Measurements from ENCODE around the gene CACNA1C.
A peak's percentile ranks its signal among the peaks of the same experiment; 100 is the strongest.
"Not testable (repeated sequence)": the region's sequence is repeated elsewhere in the genome, so short reads cannot be mapped to it uniquely, and the experiment has no call there.

Gene CACNA1C

DNA sequence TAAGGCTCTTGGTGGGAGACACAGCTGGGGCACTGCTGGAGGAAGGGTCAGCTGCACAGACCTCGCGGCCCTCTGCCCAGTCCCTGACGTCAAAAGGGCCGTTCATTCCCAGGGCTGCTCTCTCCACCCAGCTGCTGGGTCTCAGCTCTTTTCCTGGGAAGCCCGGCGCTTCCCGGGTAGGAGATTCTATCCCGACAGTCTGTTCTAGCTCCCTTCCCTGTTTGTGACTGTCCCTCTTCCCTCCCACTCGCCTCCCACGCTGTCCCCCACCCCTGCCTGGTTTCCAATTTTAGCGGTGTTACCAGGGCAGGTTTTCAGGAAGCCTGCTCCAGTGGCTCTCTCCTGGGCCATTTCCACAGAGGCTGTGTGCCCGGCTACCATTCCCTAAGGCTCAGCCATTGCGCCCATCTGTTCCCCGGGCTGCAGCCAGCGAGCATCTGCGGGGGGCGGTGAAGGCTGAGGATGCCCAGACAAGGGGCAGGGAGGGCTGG, 186.6 kb downstream of the CACNA1C start:
- no peak for DNase-seq

DNA sequence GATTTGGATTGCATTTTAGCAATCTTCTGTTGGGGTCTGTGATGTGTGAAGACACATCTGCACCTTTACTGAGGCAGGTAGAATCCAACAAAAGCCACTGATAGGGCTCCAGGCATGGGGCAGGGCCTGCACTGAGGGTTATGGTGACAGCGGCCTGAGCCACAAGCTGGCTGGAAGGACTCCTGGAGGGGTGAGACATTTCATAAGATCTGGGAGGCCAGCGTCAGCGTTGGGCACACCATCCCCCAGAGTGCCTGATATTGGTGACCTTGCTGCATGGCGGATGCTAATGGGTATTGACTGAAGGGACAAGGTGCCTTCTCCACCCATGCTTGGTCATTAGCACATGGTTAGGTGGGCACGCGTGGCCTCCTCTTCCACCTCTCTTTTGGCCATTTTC, 187.6 kb downstream of the CACNA1C start:
- no peak for DNase-seq

DNA sequence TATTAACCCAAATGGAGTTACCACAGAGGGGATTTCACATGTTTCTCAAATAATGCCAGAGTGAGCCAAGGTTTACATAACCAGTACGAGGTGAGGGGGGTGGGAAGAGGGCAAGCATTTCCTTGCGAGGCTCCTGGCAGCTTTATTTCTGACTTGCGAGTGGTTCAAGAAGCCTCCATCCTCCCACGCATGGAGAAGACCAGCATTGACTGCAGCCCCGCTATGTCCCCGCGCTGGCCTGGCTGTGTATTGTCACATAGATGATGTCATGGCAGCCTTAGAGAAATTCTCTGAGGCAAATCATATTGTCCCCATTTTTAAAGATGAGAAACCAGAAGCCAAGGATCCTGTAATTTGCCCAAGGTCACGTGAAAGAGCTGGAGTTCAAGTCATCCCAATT, 188.2 kb downstream of the CACNA1C start:
- no peak for DNase-seq

DNA sequence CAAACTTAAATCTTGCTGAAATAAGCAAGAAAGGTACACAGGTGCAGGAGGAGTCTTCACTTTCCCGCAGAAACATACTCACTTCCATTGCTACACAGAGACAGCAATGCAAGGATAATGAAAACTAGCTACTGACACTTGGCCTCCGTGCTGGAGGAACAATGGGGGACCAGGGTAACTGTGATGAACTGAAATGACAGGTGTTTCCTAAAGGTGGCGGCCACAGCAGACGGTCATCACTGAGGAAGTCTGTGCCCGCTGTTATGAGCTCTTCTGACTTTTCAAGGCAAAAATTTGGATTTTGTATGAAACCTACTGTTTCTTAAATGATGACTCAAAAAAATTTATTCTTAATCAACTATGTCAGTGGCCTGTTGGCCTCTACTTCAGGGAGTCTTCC, 189.4 kb downstream of the CACNA1C start:
- no peak for DNase-seq

DNA sequence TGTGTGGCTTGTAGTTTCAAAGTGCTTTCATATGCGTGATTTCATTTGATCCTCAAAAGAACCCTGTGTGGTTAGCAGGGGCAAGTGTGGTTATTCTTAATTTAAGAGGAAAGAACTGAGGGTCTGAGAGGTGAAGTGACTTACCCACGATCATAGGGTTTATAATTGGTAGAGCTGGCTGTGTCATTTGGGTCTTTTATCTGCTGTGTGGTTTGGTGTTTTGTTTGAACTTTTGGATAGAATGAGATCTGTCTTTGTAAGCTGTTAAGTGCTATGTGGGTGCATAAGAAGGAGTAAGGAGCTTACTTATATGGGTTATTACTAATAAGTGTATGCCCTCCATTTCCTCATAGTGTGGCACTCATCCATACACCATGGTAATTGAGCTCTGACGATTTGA, 190.0 kb downstream of the CACNA1C start:
- DNase-seq, result no peak

DNA sequence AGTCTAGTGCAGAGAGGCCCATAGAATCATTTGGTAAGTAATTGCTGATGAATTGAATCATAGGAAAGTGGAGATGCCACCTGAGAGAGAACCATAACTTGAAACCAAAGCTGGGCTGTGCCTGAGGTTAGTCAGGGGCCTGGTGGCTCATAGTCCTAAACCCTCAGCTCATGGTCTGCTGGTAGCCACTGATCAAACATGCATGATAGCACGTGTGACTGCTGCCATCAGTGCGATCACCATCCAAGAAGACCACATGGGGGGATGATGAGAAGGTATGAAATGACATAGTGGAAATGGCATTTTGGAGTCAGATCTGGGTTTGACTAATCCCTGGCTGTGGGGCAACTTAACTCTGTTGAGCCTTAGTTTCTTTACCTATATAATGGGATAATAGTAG, 190.5 kb downstream of the CACNA1C start:
- no peak for DNase-seq

DNA sequence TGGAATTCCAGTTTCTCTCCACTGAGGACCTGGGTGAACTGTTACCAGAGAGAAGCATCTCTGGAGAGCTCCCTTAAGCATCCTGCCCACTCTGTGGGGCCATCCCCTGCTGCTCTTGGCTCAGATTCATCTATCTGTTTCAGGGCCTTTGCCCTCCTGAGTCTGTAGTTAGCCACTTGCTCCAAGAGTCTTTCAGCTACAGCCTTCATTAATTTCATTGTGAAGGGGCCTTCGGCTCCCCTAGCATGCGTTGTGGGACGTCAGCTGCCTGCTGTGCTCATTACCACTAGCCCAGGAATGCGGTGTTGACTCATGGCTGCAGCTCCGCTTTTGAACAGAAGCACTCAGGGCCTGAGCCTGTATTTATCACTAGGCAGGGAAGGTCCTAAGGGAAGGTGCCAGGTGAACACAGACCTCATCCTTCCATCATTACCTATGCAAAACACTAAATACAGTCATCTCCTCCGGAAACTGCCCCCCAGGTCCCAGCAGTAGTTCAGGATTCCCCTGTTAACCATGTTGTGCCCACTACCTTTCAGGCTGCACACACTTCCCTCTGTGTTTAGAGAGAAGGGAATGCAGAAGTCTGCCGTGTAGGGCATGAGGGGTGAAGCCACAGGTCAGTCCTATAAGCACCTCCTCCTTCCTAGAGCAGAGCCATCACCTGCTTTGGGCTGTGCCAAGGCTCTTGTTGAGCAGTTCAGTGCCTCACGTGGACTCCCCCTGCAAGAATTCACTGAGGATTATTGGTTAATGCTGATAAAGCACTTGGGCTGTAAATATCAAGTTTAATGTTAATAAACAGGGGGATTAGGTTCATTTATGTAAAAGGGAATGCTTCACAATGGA, 191.4 kb downstream of the CACNA1C start:
- DNase-seq, result no peak

DNA sequence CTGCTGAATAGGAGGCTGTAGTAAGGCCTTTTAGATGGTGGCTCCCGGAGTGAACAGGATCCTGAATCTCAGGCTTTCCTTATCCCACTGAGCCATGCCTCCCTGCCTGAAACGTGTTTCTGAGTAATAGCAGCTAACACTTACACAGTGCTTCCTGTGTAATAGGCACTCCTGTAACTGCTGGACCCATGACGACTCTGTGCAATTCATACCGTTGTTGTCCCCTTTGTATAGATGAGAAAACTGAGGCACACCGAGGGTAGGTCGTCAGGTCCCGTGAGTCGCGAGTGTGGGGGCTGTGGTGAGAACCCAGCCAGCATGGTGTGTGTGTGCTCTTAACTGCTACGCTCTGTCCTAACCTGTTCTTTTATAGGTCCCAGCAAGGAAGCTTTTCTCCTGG, 193.6 kb downstream of the CACNA1C start:
- no peak for DNase-seq

DNA sequence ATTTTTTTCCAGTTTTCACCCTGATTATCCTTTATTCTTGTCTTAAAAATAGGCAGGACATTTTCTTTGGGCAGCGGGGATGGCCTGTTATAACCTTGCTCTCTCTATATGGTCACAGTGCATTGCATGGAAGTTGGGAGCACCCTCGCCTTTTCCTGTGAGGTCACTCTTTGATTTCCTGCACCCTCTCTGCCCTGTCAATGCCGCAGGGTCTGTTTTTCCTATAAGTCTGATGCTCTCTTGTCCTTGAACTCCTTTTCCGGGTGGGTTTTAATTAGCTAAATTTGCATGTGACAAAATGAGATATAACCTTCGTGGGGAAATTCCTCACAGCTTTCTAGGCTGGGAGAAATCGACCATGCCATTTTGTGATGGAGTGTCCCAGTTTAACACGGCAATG, 194.3 kb downstream of the CACNA1C start:
- DNase-seq, result no peak

DNA sequence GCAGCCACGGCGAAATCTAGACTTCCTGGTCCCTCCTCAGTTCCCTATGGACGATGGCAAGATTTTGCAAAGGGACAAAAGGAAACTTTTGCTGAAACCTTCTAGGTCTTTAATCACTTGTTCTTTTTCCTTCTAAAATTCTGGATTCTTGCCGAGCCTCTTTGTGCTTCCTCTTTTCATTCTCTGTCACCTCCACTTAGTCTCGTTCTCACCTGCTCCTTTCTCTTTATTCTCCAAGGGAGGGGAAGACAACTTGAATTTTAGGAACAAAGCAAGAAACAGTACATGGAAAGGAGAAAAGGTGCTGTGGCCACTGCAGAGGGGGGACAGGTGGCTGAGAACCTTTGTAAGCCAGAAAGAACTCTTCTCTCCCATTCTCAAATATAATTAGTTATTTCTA, 194.8 kb downstream of the CACNA1C start:
- no peak for DNase-seq

DNA sequence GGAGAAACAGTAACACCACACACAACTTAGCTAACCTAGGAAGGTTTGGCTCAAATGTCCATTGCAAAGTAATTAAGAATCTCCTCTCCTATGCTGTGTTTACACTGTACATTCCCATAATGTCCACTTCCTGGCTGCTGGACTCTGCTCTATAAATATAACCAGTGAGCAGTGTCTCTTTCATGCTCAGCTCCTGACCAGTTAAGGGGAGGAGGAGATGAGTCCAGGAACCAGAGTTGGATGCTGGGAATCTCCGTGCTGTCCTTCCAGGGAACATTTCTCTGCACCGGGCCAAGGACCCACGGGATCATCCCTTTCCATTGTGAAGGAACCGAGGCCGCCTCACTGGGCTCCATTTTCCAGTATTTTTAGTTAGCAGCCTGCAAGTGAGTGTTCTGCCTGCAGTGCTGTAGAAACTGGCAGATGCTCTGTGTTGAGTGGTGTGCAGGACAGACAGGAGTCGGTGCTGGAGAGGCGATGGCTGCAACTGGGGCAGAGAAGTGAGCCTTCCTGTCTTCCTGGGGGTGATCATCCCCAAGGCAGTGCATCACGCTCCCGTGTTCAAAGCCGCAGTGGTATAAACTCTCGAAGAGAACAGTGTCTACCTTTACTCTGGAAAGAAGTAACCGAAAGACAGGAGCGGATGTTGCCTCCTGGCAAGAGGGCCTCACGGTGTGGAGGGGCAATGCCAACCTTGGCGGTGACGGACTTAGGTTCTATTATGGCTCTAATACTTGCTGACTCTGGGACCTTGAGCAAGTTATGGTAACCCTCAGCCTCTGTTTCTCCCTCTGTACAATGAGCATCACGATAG, 195.5 kb downstream of the CACNA1C start:
- DNase-seq, result no peak

DNA sequence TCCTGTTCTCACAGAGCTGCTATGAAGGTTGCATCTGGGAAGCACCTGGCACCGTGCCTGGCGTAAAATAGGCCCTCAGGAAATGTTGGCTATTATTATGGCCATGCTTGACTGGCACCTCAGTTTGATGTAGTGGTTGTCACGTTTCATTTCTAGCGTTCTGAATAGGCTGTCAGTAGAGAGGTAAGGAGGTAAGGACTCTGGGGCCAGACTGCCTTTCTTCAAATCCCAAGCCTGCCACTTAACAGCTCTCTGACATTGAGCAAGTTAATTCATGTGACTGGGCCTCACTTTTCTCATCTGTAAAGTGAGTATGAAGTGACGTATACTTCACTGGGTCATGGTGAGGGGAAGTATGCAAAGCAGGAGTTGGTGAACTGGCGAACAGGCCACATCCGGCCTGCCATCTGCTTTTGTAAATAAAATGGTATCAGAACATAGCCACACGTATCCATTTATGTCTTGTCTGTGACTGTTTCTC, 196.2 kb downstream of the CACNA1C start:
- DNase-seq, result peak; percentile 28

DNA sequence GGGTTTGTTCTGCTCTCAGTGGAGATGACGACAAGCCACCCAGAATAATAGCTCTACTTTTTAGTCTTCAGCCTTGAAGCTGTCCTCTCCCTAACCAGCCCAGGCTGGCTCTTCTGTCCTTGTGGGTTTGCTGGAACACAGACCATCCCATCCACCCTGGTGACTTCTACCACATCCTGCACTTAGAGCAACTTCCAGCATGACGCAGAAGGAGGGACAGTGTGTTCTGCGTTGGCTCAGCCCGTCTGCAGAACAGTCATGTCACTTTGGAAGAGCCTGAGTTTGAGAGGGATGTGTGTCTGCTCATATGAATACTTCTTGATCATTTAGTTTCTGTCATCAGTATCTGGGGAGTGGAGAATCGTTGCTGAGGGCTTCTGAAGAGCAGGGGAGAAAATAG, 198.0 kb downstream of the CACNA1C start:
- no peak for DNase-seq

DNA sequence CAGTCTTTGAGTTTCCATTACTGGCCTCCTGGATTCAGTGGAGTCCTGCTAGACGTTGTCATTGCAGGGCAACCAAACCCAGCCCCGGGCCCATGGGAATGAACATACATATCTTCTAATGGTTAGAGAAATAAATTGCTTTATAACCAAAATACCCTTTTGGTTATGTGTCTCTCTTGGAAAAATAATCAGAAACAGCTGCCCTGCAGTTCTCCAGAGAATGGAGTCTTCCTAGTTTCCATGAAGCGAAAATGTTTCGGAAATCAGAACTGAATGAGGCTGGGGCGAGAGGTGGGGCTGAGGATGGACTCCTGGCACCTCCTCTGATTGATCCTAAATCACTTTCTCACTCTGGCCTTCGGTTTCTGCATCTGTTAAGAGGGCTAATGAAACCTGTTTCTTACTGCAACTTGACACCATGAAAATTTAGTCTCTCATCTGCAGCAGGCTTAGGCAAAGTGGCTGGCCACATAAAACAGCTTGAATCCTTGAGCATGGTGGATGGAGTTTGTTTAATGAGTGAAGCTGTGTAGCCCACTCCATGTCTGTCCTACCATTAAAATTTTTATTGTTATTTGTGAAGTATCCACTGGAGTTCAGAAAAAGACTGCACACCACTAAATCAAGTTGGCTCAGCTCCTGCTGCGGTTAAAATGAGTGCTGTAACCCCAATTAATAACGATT, 198.9 kb downstream of the CACNA1C start:
- no peak for DNase-seq

DNA sequence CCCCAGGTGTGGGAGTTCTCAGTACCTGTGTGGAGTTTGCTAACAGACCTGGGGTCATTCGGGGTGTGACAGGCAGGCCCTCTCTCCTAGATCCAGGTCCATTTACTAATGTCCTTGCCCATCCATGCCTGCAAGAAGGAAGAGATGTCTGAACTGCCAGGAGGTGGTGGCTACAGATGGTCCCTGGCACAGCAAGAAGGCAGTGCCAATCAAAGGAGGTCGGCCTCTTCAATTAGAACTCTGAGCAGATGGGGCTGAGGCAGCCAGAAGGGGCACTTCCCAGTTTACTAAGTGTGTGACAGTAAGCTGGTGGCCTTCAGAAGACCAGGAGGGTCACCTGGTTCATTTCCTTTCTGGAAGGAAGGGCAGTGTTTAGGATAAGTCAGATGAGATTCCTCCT, 202.5 kb downstream of the CACNA1C start:
- no peak for DNase-seq

DNA sequence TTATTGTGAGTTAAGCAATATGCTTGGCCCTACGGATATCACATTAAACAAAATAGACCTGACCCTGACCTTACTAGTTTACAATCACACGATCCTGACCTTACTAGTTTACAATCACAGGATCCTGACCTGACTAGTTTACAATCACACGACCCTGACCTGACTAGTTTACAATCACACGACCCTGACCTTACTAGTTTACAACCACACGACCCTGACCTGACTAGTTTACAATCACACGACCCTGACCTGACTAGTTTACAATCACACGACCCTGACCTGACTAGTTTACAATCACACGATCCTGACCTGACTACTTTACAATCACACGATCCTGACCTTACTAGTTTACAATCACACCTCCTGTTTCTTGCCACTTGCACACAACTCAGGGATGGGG, 202.9 kb downstream of the CACNA1C start:
- DNase-seq, result not testable (repeated sequence)

DNA sequence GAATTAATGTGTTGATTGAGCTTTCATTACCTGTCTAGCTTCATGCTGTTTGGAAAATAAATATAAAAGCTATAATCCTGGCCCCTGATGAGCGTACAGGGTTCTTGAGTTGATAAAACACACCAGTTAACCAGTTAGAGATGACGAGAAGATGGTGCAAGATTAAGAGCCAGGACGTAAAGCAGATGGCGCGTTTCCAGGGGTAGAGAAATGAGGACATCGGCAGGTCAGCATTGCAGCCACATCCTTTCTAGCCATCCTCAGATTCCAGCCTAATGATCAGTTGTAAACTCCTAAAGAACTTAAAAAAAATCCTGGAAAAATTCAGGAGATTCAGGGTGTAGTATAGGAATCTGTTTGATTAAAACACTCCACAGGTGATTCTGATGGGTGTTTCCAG, 203.7 kb downstream of the CACNA1C start:
- DNase-seq, result no peak

DNA sequence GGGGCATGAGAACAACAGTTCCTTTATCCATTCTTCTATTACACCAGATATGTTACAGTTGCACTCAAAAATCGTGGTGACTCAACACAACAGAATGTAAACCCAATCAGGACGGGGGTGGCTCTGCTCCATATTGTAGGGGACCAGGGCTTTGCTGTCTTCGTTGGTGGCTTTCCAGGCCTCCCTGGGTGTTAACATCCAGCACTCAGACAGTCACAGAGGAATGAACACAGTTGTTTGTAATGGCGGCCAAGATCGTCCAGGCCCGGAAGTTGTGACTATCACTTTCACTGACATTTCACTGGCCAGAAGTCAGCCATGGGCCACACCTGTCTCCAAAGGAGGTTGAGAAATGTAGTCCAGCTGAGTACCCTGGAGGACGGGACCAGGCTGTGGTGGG, 204.1 kb downstream of the CACNA1C start:
- no peak for DNase-seq

DNA sequence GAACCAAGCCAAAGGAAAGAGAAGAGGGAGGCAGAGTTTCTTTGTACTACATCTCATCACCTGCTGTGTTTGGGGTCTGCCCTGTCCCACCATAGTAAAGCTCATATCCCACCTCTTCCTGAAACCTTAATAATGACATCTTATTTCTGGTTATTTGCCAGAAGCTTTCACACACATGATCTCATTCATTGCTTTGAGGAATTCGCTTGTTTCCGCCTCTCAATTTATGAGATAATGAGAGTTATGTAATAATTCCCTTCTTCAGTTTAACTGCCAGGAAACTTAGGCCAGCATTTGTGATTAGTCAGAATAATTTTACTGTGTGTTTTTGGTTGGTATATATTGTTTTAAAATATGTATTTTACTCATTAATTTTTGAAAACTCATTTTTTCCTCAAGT, 205.2 kb downstream of the CACNA1C start:
- no peak for DNase-seq

DNA sequence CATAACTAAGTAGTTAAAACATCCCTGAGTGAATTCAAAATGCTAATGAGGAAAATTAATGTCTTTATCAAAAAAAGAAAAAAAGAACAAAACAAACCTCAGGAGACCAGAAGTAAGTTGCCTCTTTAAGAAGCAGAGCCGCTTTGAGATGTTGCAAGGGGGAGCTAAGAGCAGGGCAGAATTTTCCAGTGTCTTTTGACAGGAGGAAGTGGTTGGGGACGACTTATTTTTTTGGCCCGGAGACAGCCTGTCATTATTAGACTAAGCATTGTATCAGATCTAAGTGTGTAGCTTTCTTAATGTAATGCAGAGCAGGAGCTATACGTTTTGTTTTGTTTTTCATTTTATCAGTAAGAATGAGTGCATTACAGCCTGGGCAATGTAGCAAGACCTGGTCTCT, 206.6 kb downstream of the CACNA1C start:
- no peak for DNase-seq

DNA sequence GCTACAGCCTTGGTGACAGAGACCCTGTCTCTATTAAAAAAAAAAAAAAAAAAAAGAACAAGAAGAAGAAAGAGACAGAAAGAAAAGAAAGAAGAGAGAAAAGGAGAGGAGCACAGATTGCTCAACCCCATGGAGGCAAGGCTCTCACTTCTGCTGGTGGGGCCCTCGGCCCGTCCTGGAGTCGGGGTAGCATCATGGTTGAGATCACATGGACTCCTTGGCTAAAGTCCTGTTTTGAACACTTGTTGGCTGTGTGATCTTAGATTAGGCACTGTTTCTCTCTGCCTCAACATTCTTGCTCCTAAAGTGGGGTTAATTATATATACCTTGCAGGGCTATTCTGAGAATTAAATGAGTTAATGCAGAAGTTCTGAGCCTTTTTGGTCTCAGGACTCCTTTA, 207.7 kb downstream of the CACNA1C start:
- DNase-seq, result no peak

DNA sequence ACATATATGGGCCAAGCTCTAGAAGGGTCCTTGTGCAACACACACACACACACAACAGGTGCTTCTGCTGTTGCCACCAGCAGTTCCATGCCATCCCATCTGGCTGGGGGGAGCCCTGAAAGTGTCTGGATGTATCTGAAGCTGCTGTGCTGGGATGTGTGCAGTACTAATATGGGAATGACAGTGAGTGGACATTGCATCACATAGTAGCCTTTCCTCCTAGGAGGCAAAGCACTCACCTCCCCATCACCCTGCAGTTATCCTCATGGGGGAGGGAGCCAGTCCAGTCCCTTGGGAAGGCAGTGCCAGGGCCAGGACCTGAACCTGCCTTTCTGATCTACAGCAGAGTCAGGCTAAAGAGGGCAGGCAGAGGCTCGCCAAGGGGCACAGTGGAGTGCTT, 208.9 kb downstream of the CACNA1C start:
- no peak for DNase-seq

DNA sequence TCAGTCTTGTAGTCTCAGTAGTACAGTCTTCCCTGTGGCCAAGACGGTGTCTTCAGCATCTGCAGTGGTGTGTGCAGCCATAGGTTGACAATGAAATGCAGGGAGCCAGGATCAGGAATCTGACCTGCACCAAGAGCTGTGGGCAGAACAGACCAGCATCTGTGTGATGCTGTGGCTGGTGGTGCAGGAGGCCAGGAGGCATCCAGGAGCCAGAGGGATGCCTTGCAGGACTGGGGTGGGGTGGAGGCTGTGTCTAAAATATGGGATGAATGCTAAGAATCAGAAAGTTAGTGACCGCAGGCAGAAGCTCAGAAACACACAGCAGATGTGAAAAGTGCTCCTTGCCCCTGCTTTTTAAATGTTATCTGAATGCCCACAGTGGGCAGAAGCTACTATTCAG, 209.7 kb downstream of the CACNA1C start:
- DNase-seq, result no peak

Data from RPMI8226 (cell line).